Fibroblast of lung (primary cell): ENCODE data around the gene CTBP2. TPM values are rescaled to one million over a fixed set of nuclear protein-coding genes. Genes with fewer than 3 reads are reported as not detected.

Experiments
- DNase-seq, 2 donors: peaks; one replicate each; pipeline versions ENCODE4 v3.0.0 to v3.0.0-alpha.2; 2010; ENCODE audit warnings: low read depth in 2 of 2
- H2AFZ ChIP-seq: 2 replicates; pipeline ENCODE4 v1.5.1; 2012; ENCODE audit warnings: low read length, control low read depth, inconsistent platforms
- H3K27ac ChIP-seq: 2 replicates; pipeline ENCODE4 v1.5.1; 2011; ENCODE audit warnings: low read length, control low read depth; ENCODE audit not compliant: insufficient read depth
- H3K27me3 ChIP-seq: 2 replicates; pipeline ENCODE4 v1.5.1; 2011; ENCODE audit warnings: mild to moderate bottlenecking, low read length; ENCODE audit not compliant: control insufficient read depth, insufficient read depth
- H3K36me3 ChIP-seq: 2 replicates; pipeline ENCODE4 v1.5.1; 2011; ENCODE audit warnings: low read length; ENCODE audit not compliant: control insufficient read depth, insufficient read depth
- H3K4me1 ChIP-seq: 2 replicates; pipeline ENCODE4 v1.5.1; 2011; ENCODE audit warnings: low read length; ENCODE audit not compliant: control insufficient read depth, insufficient read depth; ENCODE audit errors: extremely low read depth
- H3K4me2 ChIP-seq: 2 replicates; pipeline ENCODE4 v1.5.1; 2011; ENCODE audit warnings: low read length, control low read depth; ENCODE audit not compliant: insufficient read depth; ENCODE audit errors: extremely low read depth
- H3K4me3 ChIP-seq, 4 experiments: fragments of 200-600 bp in 1 of 4; sonication (generic) in 1 of 4; replicated peaks in 1 of 4; 2 replicates each; pipeline ENCODE4 v1.5.1; 2011 to 2016; ENCODE audit warnings: low read length in 4 of 4, low read depth in 3 of 4, mild to moderate bottlenecking in 3 of 4, control low read depth in 2 of 4, inconsistent platforms in 1 of 4, mixed read lengths in 1 of 4; ENCODE audit not compliant: insufficient read depth in 1 of 4; ENCODE audit errors: control extremely low read depth in 1 of 4
- H3K79me2 ChIP-seq: 2 replicates; pipeline ENCODE4 v1.5.1; 2012; ENCODE audit warnings: mild to moderate bottlenecking, low read length, inconsistent platforms; ENCODE audit not compliant: control insufficient read depth, insufficient read depth
- H3K9ac ChIP-seq: 2 replicates; pipeline ENCODE4 v1.5.1; 2011; ENCODE audit warnings: mild to moderate bottlenecking, low read length, control low read depth; ENCODE audit not compliant: insufficient read depth
- H3K9me3 ChIP-seq: 2 replicates; pipeline ENCODE4 v1.5.1; 2012; ENCODE audit warnings: low read depth, low read length; ENCODE audit not compliant: control insufficient read depth, insufficient read depth
- H4K20me1 ChIP-seq: 2 replicates; pipeline ENCODE4 v1.5.1; 2011; ENCODE audit warnings: low read length; ENCODE audit not compliant: control insufficient read depth, insufficient read depth; ENCODE audit errors: extremely low read depth
- CTCF ChIP-seq, 2 donors: IDR thresholded peaks in 1 of 2; conservative IDR thresholded peaks in 1 of 2; 1 replicate in 1 of 2; 2 replicates in 1 of 2; pipeline ENCODE4 v1.5.1; 2011 to 2012; ENCODE audit warnings: low read length in 2 of 2, control low read depth in 1 of 2, inconsistent platforms in 1 of 2, low read depth in 1 of 2, mild to moderate bottlenecking in 1 of 2
- EZH2 ChIP-seq: IDR thresholded peaks from 2 replicates; pipeline ENCODE4 v1.5.1; 2012; ENCODE audit warnings: low read length, control low read depth, mild to moderate bottlenecking; ENCODE audit errors: missing control alignments
- polyA plus RNA-seq, 2 donors: library from polyadenylated mRNA; depleted of rRNA in 1 of 2; stranded (reverse) in 1 of 2; unstranded in 1 of 2; fragments of >200 nt; gene quantifications; 2 replicates each; pipeline ENCODE4 v1.2.1, GENCODE V29; 2011 to 2012; ENCODE audit warnings: missing spikeins in 1 of 2
- total RNA-seq: library from RNA; depleted of rRNA; stranded (reverse); fragments of >200 nt; gene quantifications from 2 replicates; pipeline ENCODE4 v1.2.1, GENCODE V29; 2014

The CTBP2 gene
- total and polyA plus RNA-seq, 2 donors (not counting 1 experiment from before 2014, with no cell fraction given): 72.1 to 73.3 TPM

DNA sequence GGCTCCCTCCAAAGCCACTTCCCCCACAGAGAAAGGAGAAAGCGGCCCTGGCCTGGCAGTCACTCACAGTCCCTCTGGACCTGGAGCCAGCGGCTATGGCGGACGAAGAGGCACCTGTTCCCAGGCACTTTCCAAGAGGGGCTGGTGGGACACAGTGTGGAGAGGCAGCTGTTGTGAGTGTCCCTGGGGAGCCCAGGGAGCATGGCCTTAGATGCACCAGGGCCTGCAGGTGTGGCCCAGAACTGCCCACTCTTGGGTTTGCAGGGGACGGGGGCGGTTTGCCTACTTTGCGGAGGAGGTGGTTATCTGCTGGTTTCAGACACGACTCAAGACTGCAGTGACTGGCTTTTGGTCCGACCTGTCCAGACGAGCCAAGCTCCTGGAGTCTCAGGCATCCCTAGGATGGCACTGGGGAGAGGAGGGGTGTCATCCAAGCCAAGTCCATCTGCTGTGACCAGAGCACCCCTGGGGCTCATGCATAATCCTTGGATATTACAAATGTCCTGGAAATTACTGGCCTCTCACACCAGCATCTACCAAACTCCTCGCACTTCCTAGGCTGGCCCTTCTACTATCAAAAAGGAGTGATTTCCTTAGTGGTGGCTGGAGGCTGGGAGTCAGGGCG lies 18.4 kb downstream of the CTBP2 start:
- H3K79me2 ChIP-seq: peaks cover 94% of the 10 kb centered on the region
- H2AFZ ChIP-seq: no peak overlapping the region
- H4K20me1 ChIP-seq: no peaks in the 10 kb centered on the region
- H3K4me2 ChIP-seq: no peak overlapping the region
- no peak overlapping the region for H3K4me3 ChIP-seq
- TF ChIP-seq EZH2 (no peak), CTCF (conservative IDR thresholded peaks at IDR 0.05 in 1 of 2, IDR thresholded peaks at IDR 0.05 in 1 of 2; ENCODE audit: low read depth in 1 of 2, low read length in 2 of 2) (no peak)
- H3K36me3 ChIP-seq: peaks cover 5% of the 10 kb centered on the region
- no peaks in the 10 kb centered on the region for H3K9me3 ChIP-seq
- no peak for DNase-seq
- H3K9ac ChIP-seq: no peak overlapping the region
- peaks cover 10% of the 10 kb centered on the region for H3K4me1 ChIP-seq
- no peaks in the 10 kb centered on the region for H3K27me3 ChIP-seq
- H3K27ac ChIP-seq: no peak overlapping the region

DNA sequence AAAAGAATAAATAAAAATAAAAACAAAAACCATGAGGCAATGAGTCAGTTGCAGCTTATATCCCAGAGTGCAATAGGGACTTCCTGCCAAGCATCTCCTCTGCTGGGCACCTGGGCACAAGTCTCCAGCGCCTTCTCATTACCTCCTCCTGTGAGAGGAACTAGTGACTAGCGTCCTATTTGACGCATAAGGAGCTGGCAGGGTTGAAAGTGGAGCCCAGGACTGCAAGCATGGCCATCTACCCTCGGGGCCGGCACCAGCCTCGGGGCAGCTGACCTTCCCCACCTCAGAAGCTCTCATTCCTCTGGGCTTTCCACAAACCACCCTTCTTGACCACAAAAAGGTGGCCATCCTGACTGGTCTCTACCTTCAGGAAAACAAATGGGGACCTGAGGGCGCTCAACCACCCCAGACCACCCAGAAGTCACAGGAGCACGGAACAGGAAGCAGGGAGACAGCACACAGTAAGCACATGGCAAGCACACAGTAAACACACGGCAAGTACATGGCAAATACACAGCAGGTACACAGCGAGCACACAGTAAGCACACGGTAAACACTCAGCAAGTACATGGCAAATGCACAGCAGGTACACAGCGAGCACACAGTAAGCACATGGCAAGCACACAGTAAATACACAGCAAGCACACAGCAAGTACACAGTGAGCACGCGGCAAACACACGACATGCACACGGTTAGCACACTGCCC lies 19.1 kb downstream of the CTBP2 start:
- Histone ChIP-seq H3K4me1 (peaks cover 7% of the 10 kb centered on the region), H3K9ac (no peak overlapping the region), H3K79me2 (peaks cover 94% of the 10 kb centered on the region), H3K36me3 (peaks cover 5% of the 10 kb centered on the region), H3K27me3 (no peaks in the 10 kb centered on the region), H2AFZ (no peak overlapping the region), H3K27ac (no peak overlapping the region), H3K9me3 (no peaks in the 10 kb centered on the region), H3K4me2 (no peak overlapping the region), H4K20me1 (no peaks in the 10 kb centered on the region), H3K4me3 (no peak overlapping the region)
- TF ChIP-seq EZH2 (no peak), CTCF (conservative IDR thresholded peaks at IDR 0.05 in 1 of 2, IDR thresholded peaks at IDR 0.05 in 1 of 2; ENCODE audit: low read depth in 1 of 2, low read length in 2 of 2) (no peak)
- no peak for DNase-seq

- H3K27me3 ChIP-seq: no peaks in the 10 kb centered on the region
- peaks cover 6% of the 10 kb centered on the region for H3K4me1 ChIP-seq
- H3K4me3 ChIP-seq: no peak overlapping the region
- no peak for TF ChIP-seq EZH2
- no peak for TF ChIP-seq CTCF (conservative IDR thresholded peaks at IDR 0.05 in 1 of 2, IDR thresholded peaks at IDR 0.05 in 1 of 2; ENCODE audit: low read depth in 1 of 2, low read length in 2 of 2)
- DNase-seq: no peak
- H3K36me3 ChIP-seq: peaks cover 8% of the 10 kb centered on the region
- H3K79me2 ChIP-seq: peaks cover 94% of the 10 kb centered on the region
- H3K27ac ChIP-seq: no peak overlapping the region
- H4K20me1 ChIP-seq: no peaks in the 10 kb centered on the region
- H3K4me2 ChIP-seq: no peak overlapping the region
- H3K9me3 ChIP-seq: no peaks in the 10 kb centered on the region
- H3K9ac ChIP-seq: no peak overlapping the region
- H2AFZ ChIP-seq: no peak overlapping the region
Observed at GRCh38 chr10:125140151-125140550, 20.2 kb downstream of the CTBP2 start.
